Endothelial cell of umbilical vein (primary cell): ENCODE results near the gene UBR4. TPM values are rescaled to one million over a fixed set of nuclear protein-coding genes. Genes with fewer than 3 reads are reported as not detected.

Experiments used
- BruUV-seq: library from RNA; stranded (reverse); fragments of 400-500 nt; replicated peaks from 2 replicates; lab custom pipeline; 2021; lab: Mats Ljungman, UMichigan
- CTCF ChIA-PET: fragments of 300-600, 350-600 bp; sonication (Branson Sonifier 250); formaldehyde crosslinking; loops from one replicate; lab custom pipeline; 2021; ENCODE audit warnings: antibody characterized with exemption, inconsistent platforms; lab: Charles Lee
- POLR2A ChIA-PET: fragments of 300-600, 350-600 bp; sonication (Branson Sonifier 250); formaldehyde crosslinking; loops from one replicate; lab custom pipeline; 2021; ENCODE audit warnings: antibody characterized with exemption, inconsistent platforms; lab: Charles Lee
- DNase-seq: peaks from one replicate; pipeline ENCODE4 v3.0.0-alpha.2; 2011; ENCODE audit warnings: low read depth, low spot score
- FAIRE-seq: peaks from 2 replicates; lab custom pipeline; 2011; peaks lifted over from hg19 to GRCh38; lab: Jason Lieb, UNC
- H2AFZ ChIP-seq: 2 replicates; pipeline ENCODE4 v1.6.0; 2012; ENCODE audit warnings: low read depth, low read length, control low read depth, inconsistent platforms
- H3K27ac ChIP-seq: 2 replicates; pipeline ENCODE4 v1.5.1; 2011; ENCODE audit warnings: low read depth, mild to moderate bottlenecking, control low read depth, low read length, moderate library complexity; ENCODE audit not compliant: insufficient read depth
- H3K27me3 ChIP-seq, 2 experiments: 2 replicates each; pipeline versions ENCODE4 v1.6.0 to v1.6.1; 2011; ENCODE audit warnings: low read length in 2 of 2, mixed read lengths in 1 of 2; ENCODE audit not compliant: control insufficient read depth in 2 of 2, insufficient read depth in 2 of 2
- H3K36me3 ChIP-seq, 2 experiments: 2 replicates in 1 of 2; 3 replicates in 1 of 2; pipeline ENCODE4 v1.5.1; 2011; ENCODE audit warnings: low read length in 2 of 2, mild to moderate bottlenecking in 1 of 2, moderate library complexity in 1 of 2; ENCODE audit not compliant: control insufficient read depth in 2 of 2, insufficient read depth in 2 of 2; ENCODE audit errors: extremely low read depth in 1 of 2
- H3K4me1 ChIP-seq: 3 replicates; pipeline ENCODE4 v1.5.1; 2011; ENCODE audit warnings: mild to moderate bottlenecking, low read length; ENCODE audit not compliant: control insufficient read depth, insufficient read depth; ENCODE audit errors: extremely low read depth
- H3K4me2 ChIP-seq: 2 replicates; pipeline ENCODE4 v1.6.1; 2011; ENCODE audit warnings: low read length, control low read depth, mixed read lengths; ENCODE audit not compliant: insufficient read depth
- H3K4me3 ChIP-seq, 3 experiments: fragments of 200-600 bp in 1 of 3; sonication (generic), shearing (Covaris generic) in 1 of 3; replicated peaks in 1 of 3; 2 replicates each; pipeline ENCODE4 v1.5.1; 2011 to 2016; ENCODE audit warnings: control low read depth in 3 of 3, low read length in 3 of 3, mild to moderate bottlenecking in 2 of 3, inconsistent platforms in 1 of 3, low read depth in 1 of 3, moderate library complexity in 1 of 3; ENCODE audit not compliant: insufficient read depth in 1 of 3
- H3K79me2 ChIP-seq: 2 replicates; pipeline ENCODE4 v1.6.0; 2012; ENCODE audit warnings: low read length, inconsistent platforms; ENCODE audit not compliant: control insufficient read depth, insufficient read depth
- H3K9ac ChIP-seq: replicated peaks from 2 replicates; pipeline ENCODE3; 2011; ENCODE audit warnings: low read length, control low read depth; ENCODE audit not compliant: insufficient read depth; ENCODE audit errors: extremely low read depth
- H3K9me1 ChIP-seq: replicated peaks from 3 replicates; pipeline ENCODE4 v1.6.0; 2011; ENCODE audit warnings: mild to moderate bottlenecking, low read length; ENCODE audit not compliant: control insufficient read depth, insufficient read depth; ENCODE audit errors: extremely low read depth
- H3K9me3 ChIP-seq: replicated peaks from 2 replicates; pipeline ENCODE4 v1.5.1; 2012; ENCODE audit warnings: low read length, inconsistent platforms; ENCODE audit not compliant: control insufficient read depth, insufficient read depth
- H4K20me1 ChIP-seq: replicated peaks from 2 replicates; pipeline ENCODE3; 2011; ENCODE audit warnings: mild to moderate bottlenecking, low read length; ENCODE audit not compliant: control insufficient read depth, insufficient read depth; ENCODE audit errors: extremely low read depth
- CTCF ChIP-seq, 2 donors: IDR thresholded peaks; 1 replicate in 1 of 2; 2 replicates in 1 of 2; pipeline ENCODE4 v1.5.1; 2011; ENCODE audit warnings: low read length in 2 of 2, mild to moderate bottlenecking in 2 of 2, moderate library complexity in 2 of 2, control low read depth in 1 of 2, inconsistent platforms in 1 of 2, low read depth in 1 of 2; ENCODE audit not compliant: insufficient read depth in 1 of 2; ENCODE audit errors: extremely low read depth in 1 of 2
- EZH2 ChIP-seq: IDR thresholded peaks from 2 replicates; pipeline ENCODE4 v1.6.1; 2012; ENCODE audit warnings: borderline replicate concordance, low read depth, mild to moderate bottlenecking, moderate library complexity, low read length, inconsistent platforms; ENCODE audit not compliant: severe bottlenecking
- FOS ChIP-seq: IDR thresholded peaks from 2 replicates; pipeline ENCODE4 v1.6.1; 2011; ENCODE audit warnings: mild to moderate bottlenecking, low read length, moderate library complexity, borderline replicate concordance; ENCODE audit not compliant: insufficient read depth
- GATA2 ChIP-seq: IDR thresholded peaks from 2 replicates; pipeline ENCODE4 v1.7.0; 2011; ENCODE audit warnings: low read depth, mild to moderate bottlenecking, moderate library complexity, mixed read lengths, low read length; ENCODE audit not compliant: insufficient read length, insufficient read depth
- JUN ChIP-seq: IDR thresholded peaks from 2 replicates; pipeline ENCODE4 v1.6.1; 2011; ENCODE audit warnings: borderline replicate concordance, low read depth; ENCODE audit not compliant: insufficient read length, insufficient read depth
- MAX ChIP-seq: IDR thresholded peaks from 2 replicates; pipeline ENCODE4 v1.6.1; 2011; ENCODE audit not compliant: insufficient read depth, insufficient read length
- MYC ChIP-seq: IDR thresholded peaks from one replicate; pipeline ENCODE4 v1.6.1; 2011; ENCODE audit warnings: mild to moderate bottlenecking, low read depth, low read length
- POLR2A ChIP-seq: IDR thresholded peaks from 2 replicates; pipeline ENCODE4 v1.6.1; 2012; ENCODE audit warnings: low read depth, mild to moderate bottlenecking, control low read depth, low read length
- POLR2AphosphoS5 ChIP-seq: IDR thresholded peaks from 2 replicates; pipeline ENCODE4 v1.6.1; 2012; ENCODE audit warnings: low read depth, mild to moderate bottlenecking, control low read depth, low read length, moderate library complexity; ENCODE audit not compliant: insufficient read depth
- dilution Hi-C: fragments of 300-500 bp; cut with MboI; formaldehyde crosslinking; loops from one replicate; pipeline ENCODE4 v1.15.0; 2019; ENCODE audit warnings: low sequenced_read_pairs; ENCODE audit not compliant: extremely low pct_ligation_motif_present
- intact Hi-C: fragments of 100-400 bp; cut with micrococcal nuclease; formaldehyde crosslinking; loops from one replicate; pipeline ENCODE4 v1.10.0; 2022
- polyA plus RNA-seq, 4 experiments: library from polyadenylated mRNA; depleted of rRNA in 3 of 4; stranded (reverse) in 3 of 4; unstranded in 1 of 4; fragments of >200 nt; gene quantifications; 2 replicates each; pipeline versions ENCODE4 v1.2.1 to v1.2.3, GENCODE V29; 2011 to 2012; ENCODE audit warnings: missing spikeins in 1 of 4
- total RNA-seq: library from RNA; stranded (reverse); gene quantifications from 2 replicates; pipeline ENCODE4 v1.2.3, GENCODE V29; 2021

UBR4 gene
- total and polyA plus RNA-seq, 2 donors (not counting 3 experiments of a cell fraction or from before 2014, with no cell fraction given): 125 to 150 TPM

DNA sequence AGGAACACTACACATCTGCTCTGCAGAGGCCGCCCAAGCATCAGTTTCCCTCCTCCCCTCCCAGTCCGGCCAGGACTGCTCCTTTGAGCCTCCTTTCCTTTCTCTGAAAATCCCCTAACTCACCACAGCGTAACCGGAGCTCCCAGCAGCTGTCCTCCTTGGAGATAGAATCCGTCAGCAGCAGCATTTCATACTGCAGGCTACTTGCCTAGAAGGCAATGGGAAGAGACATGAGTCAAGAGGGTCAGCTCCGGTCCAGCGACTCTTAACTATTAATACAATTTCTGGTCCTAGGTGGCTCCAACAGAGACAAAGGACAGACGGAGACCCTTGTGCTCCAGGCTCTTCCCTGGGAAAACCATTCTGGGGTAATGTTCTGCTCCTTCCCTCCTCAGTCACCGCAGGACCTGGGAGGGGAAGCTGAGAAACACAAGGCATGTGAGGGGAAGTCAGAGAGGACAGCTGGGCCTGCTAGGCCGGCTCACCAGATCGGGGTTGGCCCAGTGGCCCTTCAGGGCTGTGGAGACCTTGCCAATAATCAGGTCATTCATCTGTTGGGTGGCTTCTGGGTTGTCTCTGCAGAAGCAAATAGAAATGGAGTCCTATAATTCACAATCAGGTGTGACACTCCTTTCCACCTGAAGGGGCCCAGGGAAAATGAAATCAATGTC, 99.7 kb downstream of the UBR4 start:
- Histone ChIP-seq H2AFZ (no peak overlapping the region), H3K9ac (no peak overlapping the region), H3K4me3 (no peak overlapping the region), H3K9me1 (no peaks in the 10 kb centered on the region), H3K27ac (no peak overlapping the region), H3K79me2 (no peaks in the 10 kb centered on the region), H3K27me3 (no peaks in the 10 kb centered on the region), H3K4me2 (no peak overlapping the region), H4K20me1 (no peaks in the 10 kb centered on the region), H3K4me1 (no peaks in the 10 kb centered on the region), H3K9me3 (no peaks in the 10 kb centered on the region), H3K36me3 (peaks cover 29 to 75% of the 10 kb centered on the region in 2 experiments)
- ChIA-PET CTCF (interaction anchor here (1.3 to 1.5 kb wide), 3 partner anchors 24 to 197 kb away, joined by 3 to 5 read pairs (median 5); no protein-coding TSS in a partner anchor), POLR2A (no interaction called here)
- no peak for FAIRE-seq
- no TSS peak for BruUV-seq
- dilution Hi-C loops (loop anchor here (10.0 kb wide), 1 partner anchor 74 kb away; no protein-coding TSS in a partner anchor), intact Hi-C loops (loop anchor here (5.0 kb wide), 1 partner anchor 513 kb away; no protein-coding TSS in a partner anchor)
- no peak for TF ChIP-seq POLR2A
- TF ChIP-seq FOS: no peak
- TF ChIP-seq MYC: no peak
- DNase-seq: no peak

GRCh38 chr1:19109545-19109944, 100.5 kb downstream of the UBR4 start:
- H3K4me3 ChIP-seq: no peak overlapping the region
- DNase-seq: no peak
- peaks cover 30 to 74% of the 10 kb centered on the region in 2 experiments for H3K36me3 ChIP-seq
- ChIA-PET CTCF (interaction anchor here (0.8 to 1.5 kb wide), 5 partner anchors 24 to 202 kb away, joined by 3 to 5 read pairs (median 5); no protein-coding TSS in a partner anchor), POLR2A (no interaction called here)
- no peak overlapping the region for H3K27ac ChIP-seq
- no TSS peak for BruUV-seq
- no peaks in the 10 kb centered on the region for H3K79me2 ChIP-seq
- no peaks in the 10 kb centered on the region for H3K4me1 ChIP-seq
- no peak for FAIRE-seq
- dilution Hi-C loops: no loop called here
- no peaks in the 10 kb centered on the region for H3K27me3 ChIP-seq
- intact Hi-C loops: no loop called here
- H3K9me3 ChIP-seq: no peaks in the 10 kb centered on the region
- no peaks in the 10 kb centered on the region for H3K9me1 ChIP-seq
- no peak overlapping the region for H3K4me2 ChIP-seq
- no peak overlapping the region for H3K9ac ChIP-seq
- no peak overlapping the region for H2AFZ ChIP-seq
- H4K20me1 ChIP-seq: no peaks in the 10 kb centered on the region
- TF ChIP-seq MYC (no peak), GATA2 (no peak), FOS (no peak), EZH2 (no peak), MAX (no peak), POLR2A (no peak), JUN (no peak), POLR2AphosphoS5 (no peak), CTCF (IDR thresholded peaks at IDR 0.05; ENCODE audit: extremely low read depth in 1 of 2, insufficient read depth in 1 of 2, low read depth in 1 of 2, low read length in 2 of 2) (no peak)
